ENCODE results near the gene SLC30A7.

The SLC30A7 gene

GRCh38 chr1:101029184-101029583, 133.3 kb downstream of the SLC30A7 start:
- no peak overlapping the region for H3K4me3 ChIP-seq (replicated peaks; ENCODE audit: insufficient read depth, low read length)
- no peak for DNase-seq (ENCODE audit: low read depth in 1 of 2, low spot score in 1 of 2)
- H3K27ac ChIP-seq (replicated peaks) = no peak overlapping the region
- TF ChIP-seq, protein P1, sequence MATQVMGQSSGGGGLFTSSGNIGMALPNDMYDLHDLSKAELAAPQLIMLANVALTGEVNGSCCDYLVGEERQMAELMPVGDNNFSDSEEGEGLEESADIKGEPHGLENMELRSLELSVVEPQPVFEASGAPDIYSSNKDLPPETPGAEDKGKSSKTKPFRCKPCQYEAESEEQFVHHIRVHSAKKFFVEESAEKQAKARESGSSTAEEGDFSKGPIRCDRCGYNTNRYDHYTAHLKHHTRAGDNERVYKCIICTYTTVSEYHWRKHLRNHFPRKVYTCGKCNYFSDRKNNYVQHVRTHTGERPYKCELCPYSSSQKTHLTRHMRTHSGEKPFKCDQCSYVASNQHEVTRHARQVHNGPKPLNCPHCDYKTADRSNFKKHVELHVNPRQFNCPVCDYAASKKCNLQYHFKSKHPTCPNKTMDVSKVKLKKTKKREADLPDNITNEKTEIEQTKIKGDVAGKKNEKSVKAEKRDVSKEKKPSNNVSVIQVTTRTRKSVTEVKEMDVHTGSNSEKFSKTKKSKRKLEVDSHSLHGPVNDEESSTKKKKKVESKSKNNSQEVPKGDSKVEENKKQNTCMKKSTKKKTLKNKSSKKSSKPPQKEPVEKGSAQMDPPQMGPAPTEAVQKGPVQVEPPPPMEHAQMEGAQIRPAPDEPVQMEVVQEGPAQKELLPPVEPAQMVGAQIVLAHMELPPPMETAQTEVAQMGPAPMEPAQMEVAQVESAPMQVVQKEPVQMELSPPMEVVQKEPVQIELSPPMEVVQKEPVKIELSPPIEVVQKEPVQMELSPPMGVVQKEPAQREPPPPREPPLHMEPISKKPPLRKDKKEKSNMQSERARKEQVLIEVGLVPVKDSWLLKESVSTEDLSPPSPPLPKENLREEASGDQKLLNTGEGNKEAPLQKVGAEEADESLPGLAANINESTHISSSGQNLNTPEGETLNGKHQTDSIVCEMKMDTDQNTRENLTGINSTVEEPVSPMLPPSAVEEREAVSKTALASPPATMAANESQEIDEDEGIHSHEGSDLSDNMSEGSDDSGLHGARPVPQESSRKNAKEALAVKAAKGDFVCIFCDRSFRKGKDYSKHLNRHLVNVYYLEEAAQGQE (IDR thresholded peaks at IDR 0.05; ENCODE audit: insufficient replicate concordance, low read depth) = no peak
- TF ChIP-seq, protein P2, sequence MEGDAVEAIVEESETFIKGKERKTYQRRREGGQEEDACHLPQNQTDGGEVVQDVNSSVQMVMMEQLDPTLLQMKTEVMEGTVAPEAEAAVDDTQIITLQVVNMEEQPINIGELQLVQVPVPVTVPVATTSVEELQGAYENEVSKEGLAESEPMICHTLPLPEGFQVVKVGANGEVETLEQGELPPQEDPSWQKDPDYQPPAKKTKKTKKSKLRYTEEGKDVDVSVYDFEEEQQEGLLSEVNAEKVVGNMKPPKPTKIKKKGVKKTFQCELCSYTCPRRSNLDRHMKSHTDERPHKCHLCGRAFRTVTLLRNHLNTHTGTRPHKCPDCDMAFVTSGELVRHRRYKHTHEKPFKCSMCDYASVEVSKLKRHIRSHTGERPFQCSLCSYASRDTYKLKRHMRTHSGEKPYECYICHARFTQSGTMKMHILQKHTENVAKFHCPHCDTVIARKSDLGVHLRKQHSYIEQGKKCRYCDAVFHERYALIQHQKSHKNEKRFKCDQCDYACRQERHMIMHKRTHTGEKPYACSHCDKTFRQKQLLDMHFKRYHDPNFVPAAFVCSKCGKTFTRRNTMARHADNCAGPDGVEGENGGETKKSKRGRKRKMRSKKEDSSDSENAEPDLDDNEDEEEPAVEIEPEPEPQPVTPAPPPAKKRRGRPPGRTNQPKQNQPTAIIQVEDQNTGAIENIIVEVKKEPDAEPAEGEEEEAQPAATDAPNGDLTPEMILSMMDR (IDR thresholded peaks at IDR 0.05; ENCODE audit: insufficient read depth, low read length) = no peak
- TF ChIP-seq GABPA (IDR thresholded peaks at IDR 0.05; ENCODE audit: low read depth) (no peak), POLR2AphosphoS5 (IDR thresholded peaks at IDR 0.05; ENCODE audit: low read depth) (no peak), SPI1 (IDR thresholded peaks at IDR 0.05; ENCODE audit: borderline replicate concordance, low read depth) (no peak)
- no peaks in the 10 kb centered on the region for H3K27me3 ChIP-seq (ENCODE audit: insufficient read depth, poor library complexity, severe bottlenecking)

DNA sequence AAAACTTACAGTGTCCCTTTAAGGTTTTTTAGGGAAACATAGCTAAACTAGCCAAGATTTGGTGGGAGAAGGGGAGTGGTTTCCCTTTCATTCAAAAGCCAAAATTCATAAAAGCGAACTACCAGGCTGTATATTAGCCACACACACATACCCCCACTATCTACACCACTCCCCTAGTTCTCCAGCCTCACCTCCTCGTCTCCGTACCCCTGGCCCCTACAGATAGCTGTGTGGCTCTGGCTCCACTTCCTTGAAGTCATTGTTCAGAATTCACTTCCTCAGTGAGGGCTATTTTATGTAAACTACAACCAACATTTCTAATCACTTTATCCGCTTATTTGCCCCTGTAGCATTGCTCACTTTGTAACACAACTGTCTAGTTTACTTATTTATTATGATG, 135.0 kb downstream of the SLC30A7 start:
- H3K27ac ChIP-seq (replicated peaks) = no peak overlapping the region
- H3K27me3 ChIP-seq (ENCODE audit: insufficient read depth, poor library complexity, severe bottlenecking) = no peaks in the 10 kb centered on the region
- no peak for DNase-seq (ENCODE audit: low read depth in 1 of 2, low spot score in 1 of 2)
- no peak overlapping the region for H3K4me3 ChIP-seq (replicated peaks; ENCODE audit: insufficient read depth, low read length)
- TF ChIP-seq SPI1 (IDR thresholded peaks at IDR 0.05; ENCODE audit: borderline replicate concordance, low read depth) = no peak; the same call in 1 of the 2 replicates
- TF ChIP-seq POLR2AphosphoS5 (IDR thresholded peaks at IDR 0.05; ENCODE audit: low read depth) = no peak
- no peak for TF ChIP-seq GABPA (IDR thresholded peaks at IDR 0.05; ENCODE audit: low read depth)
- TF ChIP-seq, protein P2 (IDR thresholded peaks at IDR 0.05; ENCODE audit: insufficient read depth, low read length) = no peak
- TF ChIP-seq, protein P1 (IDR thresholded peaks at IDR 0.05; ENCODE audit: insufficient replicate concordance, low read depth) = no peak
